Endothelial cell of hepatic sinusoid (primary cell): Measurements from ENCODE around the gene ANO6.
"Not testable (repeated sequence)": the region's sequence is repeated elsewhere in the genome, so short reads cannot be mapped to it uniquely, and the experiment has no call there.

Experiments
- in situ Hi-C: cut with HindIII; loops from 2 replicates; pipeline ENCODE4 v1.10.0; 2017; ENCODE audit warnings: low sequenced_read_pairs

Gene ANO6

DNA sequence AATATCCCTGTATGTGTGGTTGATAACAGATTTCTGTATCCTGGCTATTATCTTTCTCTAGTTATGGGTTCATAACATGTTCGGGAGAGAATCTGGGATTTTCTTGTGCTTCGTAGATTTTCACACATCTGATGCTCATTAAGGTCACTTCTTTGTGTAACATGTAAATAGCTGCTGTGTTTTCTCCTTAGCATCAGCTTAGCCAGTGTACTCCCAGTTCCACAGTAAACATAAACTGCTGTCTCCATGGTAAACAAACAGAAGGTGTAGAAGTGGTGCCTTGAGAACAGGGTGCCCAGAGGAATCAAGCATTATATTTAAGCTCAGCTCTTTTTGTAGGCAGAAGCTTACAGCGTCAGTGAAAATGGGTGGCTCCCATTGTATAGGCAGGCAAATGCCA lies 88.0 kb downstream of the ANO6 start:
- in situ Hi-C loops = no loop called here

DNA sequence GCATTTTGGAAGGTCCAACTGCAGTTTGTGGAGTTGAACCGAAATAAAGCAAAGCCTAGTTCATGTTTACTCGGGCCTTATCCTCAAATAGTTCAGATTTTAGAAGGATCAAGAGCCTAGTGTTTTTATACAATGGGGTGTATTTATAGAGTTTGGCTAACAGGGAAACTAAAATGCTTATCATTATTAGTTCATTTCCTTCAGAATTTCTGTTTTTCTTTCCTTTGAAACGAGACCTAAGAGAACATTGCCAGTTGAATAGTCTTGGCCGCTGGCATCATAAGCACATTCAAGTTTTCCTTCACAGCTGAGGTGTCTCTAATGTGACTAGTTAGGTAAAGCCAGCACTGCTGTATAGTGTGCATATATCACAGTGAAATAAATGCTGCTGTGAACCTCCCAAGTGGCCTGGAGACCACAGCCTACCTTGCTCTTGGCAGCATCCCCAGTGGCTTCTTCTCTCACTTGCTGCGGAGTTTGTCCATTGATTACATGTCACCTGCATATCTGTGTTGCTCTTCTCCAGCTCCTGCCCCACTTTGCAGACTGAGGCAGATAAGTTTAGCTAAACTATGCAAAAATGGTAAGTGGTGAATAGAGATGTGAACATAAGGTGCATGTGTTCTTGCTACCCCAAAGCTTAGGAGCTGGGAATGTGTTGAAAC lies 88.8 kb downstream of the ANO6 start:
- in situ Hi-C loops = no loop called here

DNA sequence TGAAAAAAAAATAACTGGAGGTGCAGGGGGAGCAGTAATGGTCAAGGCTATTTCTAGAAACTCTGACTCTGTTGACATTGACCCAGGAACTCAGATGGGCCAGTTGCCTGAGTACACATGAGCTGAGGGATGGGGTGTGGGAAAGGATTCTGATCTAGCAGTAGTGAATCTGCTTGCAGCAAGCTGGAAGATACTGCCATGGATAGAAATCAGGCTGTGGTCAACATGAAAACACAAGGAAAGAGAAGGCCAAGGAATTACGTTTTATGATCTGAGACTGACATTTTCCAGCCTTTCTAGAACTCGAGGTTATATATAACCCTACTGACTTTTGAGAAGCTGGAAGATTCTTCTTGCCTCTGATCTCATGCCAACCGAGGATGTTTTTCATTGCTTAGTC lies 90.0 kb downstream of the ANO6 start:
- in situ Hi-C loops = no loop called here

DNA sequence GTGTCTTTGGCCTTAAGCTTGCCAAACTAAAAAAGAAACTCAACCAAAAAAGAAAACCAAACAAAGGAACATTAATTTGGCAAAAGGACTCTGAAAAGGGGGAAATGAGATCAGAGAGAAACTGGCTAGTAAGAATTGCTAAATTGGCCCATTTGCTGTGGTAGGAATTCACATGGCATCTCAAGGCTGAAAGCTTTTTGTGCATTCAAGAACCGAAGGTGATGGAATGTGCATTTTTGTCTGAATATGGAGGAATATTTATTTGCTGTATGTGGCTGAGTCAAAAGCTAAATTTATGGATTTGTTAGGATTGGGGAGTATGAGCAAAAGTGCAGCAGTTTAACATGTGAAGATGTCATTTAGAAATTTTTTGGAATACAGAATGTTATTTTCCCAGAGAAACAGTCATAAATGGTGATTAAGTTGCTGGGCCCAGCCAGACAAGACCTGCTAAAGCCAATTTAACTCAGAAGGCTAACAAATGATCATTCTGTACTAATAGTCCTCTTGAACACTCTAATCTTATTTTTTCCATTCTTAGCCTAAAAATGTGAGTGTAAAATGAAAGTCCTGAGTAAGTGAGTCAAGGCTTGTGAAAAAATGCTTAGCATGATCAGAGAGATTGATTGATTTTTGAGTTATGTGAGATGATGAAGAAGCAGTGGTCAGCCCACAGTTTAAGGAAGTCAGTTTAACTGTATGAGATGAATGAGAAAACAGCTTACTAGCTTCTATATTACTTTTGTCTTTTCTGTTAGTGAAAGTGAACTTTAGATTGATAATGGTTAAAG lies 94.1 kb downstream of the ANO6 start:
- in situ Hi-C loops = no loop called here

DNA sequence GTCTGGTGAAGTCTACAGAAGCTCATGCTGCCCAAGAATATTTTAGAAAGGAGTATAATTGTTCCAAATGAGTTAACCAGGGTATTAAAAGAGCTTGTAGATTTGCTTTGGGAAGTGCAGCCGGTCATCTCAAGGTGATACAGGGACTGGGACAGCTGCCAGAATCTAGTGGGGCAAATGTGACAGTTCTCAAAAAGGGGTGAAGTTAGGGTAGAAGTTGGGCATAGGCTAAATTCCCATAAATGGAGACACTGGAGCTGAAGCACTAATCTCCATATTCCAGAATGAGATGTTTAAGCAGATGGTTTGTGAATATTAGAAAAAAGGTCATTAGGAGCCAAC lies 94.7 kb downstream of the ANO6 start:
- in situ Hi-C loops = no loop called here

DNA sequence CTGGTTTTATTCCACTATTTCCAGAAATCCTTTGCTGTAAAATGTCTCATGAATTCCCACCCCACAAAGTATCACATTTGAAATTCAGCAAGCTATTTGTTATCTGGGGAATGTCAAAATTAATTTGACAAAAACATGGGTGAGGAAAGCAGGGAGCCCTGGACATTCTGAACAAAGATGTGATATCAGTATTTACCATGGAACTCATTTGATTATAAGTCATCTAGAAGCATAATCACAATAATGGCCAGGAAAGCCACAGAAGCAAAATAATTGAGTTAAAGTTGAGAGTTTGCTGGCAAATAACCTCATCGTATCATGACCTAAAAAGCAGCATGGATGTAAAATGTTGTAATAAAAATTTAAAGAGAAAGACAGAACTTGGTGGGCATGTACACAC lies 96.1 kb downstream of the ANO6 start:
- in situ Hi-C loops = no loop called here

DNA sequence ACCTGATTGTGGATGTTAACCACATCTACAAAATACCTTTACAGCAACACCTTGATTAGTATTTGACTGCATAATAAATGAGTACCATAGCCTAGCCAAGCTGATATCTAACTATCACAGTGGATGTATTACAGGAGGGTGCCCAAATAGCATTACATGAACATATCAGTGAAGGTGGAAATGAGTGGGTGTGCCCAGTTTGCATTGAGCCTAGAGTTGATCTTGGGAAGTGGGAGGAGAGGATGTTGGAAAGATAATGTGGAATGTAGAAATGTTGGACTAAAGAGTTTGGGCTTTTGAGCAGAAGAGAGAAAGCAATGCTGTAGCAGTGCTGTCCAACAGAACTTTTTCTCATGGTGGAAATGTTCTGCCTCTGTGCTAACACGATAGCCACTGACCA lies 98.9 kb downstream of the ANO6 start:
- in situ Hi-C loops = no loop called here

DNA sequence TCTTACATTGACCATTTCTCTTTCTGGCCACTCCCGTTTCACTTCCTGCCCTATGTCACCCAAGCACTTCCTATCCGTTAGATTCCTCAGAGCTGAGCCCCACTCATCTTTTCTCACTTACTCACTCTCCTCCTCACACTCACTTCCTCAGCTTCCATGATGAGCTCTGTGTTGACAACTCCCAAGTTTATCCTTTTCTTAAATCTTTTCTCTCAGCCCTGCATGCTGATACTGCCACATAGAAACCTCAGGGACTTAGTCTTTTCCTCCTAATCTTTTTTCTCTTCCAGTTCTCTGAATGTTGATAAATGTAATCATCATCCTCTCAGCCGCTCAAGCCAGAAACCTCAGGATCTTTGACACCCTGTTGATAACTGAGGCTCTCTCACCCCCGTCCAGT lies 99.6 kb downstream of the ANO6 start:
- in situ Hi-C loops = no loop called here

DNA sequence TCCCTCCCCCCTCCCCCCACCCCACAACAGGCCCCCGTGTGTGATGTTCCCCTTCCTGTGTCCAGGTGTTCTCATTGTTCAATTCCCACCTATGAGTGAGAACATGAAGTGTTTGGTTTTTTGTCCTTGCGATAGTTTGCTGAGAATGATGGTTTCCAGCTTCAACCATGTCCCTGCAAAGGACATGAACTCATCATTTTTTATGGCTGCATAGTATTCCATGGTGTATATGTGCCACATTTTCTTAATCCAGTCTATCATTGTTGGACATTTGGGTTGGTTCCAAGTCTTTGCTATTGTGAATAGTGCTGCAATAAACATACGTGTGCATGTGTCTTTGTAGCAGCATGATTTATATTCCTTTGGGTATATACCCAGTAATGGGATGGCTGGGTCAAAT lies 101.4 kb downstream of the ANO6 start:
- in situ Hi-C loops = not testable (repeated sequence)

DNA sequence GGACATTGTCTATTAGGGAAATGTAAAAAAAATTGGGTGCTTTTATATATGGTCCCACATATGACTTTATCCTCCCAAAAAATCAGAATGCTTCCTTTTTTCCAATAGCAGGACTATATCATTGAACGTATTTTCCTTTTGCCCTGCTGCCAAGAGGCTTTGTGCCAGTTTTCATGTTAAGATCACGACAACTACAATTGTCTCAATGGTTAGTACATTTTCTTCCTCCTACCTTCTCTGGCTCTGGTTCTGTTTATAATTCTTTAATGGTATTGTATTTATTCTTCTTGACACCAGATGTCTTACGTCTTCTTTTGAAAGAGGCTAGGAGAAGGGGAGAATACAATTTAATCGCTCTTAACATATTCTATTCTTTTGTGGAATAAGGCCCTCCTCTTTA lies 106.9 kb downstream of the ANO6 start:
- in situ Hi-C loops = no loop called here

DNA sequence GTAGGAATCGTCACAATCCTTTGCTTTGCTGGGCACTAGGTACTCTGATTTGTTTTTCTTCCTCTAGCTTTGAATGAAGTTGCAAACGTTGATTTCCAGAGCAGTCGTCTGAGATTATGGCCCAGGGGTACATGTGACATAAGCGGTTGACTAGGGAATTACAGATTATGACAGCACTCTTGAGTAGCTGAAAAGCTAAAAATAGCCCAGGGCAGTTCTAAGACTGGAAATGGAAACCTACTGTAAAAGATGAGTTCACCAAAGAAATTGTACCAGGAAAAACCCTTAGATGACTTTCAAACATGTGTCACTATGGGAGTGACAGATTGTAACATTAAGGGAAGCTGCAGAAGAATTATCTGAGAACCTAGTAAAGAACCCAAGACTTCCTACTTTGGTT lies 108.5 kb downstream of the ANO6 start:
- in situ Hi-C loops = no loop called here

DNA sequence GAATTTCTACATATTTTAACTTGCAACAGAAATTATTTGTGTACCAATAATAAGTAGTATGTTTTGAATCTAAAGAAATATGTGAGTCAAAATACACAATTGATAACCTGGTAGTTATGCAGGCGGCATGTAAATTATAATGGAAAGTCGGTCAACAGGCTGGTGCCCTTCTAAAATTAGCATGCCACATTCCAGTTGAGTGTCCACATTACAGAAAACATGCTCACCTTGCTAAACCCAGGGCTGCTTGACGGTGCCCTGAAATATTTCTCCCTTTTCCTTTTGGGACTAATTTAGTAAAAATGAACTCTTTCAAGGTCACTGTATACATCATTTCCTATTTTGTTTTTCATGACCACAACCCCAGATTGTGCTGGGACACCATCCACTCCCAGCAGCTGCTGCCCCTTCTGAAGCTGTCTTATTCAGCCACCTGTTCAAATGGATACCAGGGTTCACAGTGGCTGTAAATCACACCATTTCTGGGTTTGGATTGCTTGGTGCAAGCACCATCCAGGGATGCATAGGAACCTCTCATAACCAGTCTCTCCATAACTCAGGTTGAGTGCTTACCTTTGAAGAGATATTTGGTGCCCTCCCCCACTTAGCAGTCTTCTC lies 110.6 kb downstream of the ANO6 start:
- in situ Hi-C loops = no loop called here

DNA sequence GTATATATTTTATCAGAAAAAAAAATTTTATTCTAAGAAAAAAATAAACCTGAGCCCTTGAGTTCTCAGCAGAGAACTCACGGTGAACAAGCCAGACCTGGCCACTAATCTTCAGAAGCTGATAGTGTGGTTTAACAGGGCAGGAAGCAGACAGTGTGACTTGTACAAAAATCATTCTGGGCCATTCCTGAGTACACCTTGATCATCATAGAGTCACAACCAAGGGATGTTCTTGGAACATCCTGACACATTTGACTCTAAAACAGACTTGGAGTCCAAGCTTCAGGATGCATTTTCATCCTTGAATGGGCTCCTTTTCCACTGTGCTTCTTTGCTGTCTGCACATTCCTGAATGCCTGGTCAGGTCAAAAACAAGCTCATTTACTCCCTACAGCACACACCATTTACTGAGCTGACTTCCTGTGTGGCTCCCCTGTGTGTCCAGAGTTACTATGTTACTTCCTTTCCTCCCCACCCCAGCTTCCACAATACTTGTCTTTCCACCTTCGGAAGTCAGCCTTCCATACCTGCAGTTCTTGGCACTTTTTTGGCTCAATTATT lies 112.0 kb downstream of the ANO6 start:
- in situ Hi-C loops = no loop called here

DNA sequence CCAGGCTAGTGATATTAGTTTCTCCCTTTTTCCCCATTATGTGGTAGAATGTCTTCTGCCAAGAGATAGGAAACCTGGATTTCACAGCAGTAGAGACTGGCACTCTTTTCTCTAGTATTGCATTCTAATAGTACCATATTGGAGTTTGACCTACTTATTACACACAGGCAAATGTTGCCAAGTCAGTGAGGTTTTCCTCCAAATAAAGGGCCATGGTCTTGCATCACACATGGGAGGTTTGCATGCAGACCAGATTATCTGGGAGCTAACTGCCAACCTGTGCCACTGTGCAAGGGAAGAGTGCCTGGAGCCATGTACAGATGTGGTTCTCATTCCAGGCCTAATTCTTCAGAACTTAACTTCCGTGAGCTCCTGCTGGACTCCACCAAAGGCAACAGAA lies 113.3 kb downstream of the ANO6 start:
- in situ Hi-C loops = no loop called here

DNA sequence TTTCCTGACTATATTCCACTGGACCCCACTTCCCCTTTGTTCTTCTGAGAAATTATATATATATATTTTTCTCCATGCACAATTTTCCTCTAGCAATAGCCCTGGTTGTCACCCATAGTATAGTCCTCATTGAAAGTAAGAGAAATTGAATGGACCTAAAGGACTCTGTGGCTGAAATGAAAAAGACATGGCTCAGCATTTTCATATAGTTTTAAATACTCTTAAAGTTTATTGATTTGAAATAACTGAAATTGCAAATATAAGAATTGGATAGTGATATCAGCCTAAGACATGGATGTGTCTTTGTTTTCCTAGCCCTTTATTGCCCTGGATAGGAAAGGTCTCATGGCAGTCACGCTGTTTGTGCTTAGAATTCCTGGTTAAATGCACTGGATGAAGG lies 113.8 kb downstream of the ANO6 start:
- in situ Hi-C loops = no loop called here

DNA sequence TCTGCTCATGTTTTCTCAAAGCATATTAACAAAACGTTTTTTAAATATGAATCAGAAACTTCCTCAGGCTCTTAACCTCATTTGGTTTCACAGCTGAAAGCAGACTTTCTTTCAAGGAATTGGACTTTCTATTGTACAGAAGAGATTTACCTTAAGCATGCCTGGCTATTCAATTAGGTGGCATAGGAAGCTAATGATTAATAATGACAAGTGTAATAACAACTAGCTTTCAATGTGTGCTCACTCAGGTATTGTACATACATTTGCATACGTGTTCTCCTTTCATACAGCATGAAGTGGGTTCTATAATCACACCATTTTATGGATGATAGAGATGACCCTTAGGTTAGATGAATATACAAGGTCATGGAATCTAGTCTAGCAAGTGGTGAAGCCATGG lies 115.7 kb downstream of the ANO6 start:
- in situ Hi-C loops = no loop called here

DNA sequence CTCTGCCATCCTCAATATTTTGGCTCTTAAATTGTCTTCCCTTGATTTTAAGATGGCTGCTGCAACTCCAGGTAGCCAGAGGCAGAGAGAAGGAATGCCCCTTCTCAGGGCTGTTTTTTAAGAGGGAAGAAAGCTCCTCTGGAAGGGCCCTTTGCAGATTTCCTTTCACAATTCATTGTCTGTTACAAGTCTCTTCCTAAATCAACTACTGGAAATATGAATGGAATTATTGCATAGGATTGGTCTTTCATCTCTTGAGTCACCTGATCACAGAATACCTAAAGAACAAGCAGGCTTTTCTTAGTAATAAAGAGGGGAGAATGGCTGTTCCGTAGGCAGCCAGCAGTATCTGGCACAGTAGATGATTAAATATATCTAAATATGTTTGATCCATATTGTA lies 118.5 kb downstream of the ANO6 start:
- in situ Hi-C loops = no loop called here

DNA sequence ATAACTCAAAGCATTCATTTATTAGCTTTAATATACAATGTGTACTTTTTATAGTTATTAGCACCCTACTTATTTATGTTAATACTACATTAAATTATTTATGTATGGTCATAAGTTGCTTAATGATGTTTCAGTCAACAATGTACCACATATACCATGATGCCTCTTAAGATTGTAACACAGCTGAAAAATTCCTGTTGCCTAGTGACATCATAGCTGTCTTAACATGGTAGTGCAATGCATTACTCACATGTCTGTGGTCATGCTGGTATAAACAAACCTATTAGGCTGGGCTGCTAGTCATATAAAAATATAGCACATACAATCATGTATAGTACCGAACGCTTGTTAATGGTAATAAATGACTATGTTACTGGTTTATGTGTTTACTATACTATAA lies 120.4 kb downstream of the ANO6 start:
- in situ Hi-C loops = loop anchor here (5.0 kb wide), 1 partner anchor 84 kb away; no protein-coding TSS in a partner anchor

DNA sequence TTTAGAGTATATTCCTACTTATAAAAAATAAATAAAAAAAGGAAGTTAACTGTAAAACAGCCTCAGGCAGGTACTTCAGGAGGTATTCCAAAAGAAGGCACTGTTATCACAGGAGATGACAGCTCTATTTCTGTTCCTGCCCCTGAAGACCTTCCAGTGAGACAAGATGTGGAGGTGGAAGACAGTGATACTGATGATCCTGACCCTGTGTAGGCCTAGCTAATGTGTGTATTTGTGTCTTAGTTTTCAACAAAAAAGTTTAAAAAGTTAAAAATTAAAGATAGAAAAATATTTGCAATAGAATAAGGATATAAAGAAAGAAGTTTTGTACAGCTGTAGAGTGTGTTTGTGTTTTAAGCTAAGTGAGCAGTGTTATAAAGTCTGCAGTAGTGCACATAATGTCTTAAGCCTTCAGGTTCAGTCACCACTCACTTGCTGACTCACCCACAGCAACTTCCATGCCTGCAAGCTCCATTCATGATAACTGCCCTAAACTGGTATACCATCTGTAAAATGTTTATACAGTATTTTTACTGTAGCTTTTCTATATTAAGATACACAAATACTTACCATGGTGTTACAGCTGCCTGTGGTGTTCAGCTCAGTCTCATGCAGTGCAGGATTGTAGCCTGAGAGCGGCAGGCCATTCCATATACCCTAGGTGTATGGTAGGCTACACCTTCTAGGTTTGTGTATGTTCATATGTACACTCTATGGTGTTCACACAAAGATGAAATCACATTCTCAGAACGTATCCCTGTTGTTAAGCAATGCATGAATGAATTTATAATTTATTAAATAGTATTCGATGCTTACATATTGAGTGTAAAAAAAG lies 121.1 kb downstream of the ANO6 start:
- in situ Hi-C loops = loop anchor here (5.0 kb wide), 1 partner anchor 85 kb away; no protein-coding TSS in a partner anchor

DNA sequence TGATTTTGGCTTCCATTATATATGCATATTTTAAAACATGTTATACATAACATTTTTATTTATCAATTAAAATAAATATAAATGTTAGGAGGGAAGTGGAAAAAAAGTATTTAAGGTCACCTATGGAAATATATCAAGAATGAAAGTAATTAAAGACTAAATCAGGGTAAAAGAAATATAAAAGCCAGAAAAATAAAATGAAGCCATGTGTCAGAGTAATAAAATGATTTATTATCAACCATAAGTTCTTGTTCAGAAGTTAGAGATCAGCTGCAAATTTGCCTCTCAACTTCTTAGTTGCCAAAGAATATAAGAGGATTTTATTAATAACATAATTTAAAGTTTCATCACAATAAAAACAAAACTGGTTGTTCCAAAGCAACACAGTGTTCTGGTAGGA lies 121.9 kb downstream of the ANO6 start:
- in situ Hi-C loops = loop anchor here (5.0 kb wide), 1 partner anchor 86 kb away; no protein-coding TSS in a partner anchor

DNA sequence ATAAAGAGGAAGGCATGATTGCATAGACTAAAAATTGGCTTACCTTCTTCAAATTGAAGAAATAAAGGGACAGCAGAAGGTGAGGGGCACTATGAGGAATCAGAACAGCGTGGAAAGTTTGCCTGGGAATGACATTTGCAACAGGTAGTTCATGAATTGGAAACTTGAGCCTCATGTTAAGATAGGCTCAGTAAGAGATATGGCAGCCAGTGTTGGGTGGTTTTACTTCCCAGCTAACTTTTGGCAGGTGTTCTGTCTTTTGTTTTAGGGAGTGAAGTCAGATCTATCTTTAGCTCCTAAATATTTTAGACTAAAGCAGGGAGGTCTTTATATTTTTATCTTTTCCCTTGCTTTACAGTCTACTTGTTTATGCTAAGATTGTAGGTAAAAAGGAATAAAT lies 122.4 kb downstream of the ANO6 start:
- in situ Hi-C loops = loop anchor here (5.0 kb wide), 1 partner anchor 86 kb away; no protein-coding TSS in a partner anchor
